Vagina (tissue), 2 donors: Measurements from ENCODE around the gene E2F7. TPM values are rescaled to one million over a fixed set of nuclear protein-coding genes. Genes with fewer than 3 reads are reported as not detected.

Experiments
- DNase-seq, 2 donors: peaks; one replicate each; pipeline ENCODE4 v3.0.0-alpha.2; 2017; ENCODE audit errors: extremely low spot score in 2 of 2
- H3K27ac ChIP-seq: fragments of 200-600 bp; sonication (generic); one replicate; pipeline ENCODE4 v1.5.1; 2019
- H3K27me3 ChIP-seq: fragments of 200-600 bp; sonication (generic); one replicate; pipeline ENCODE4 v1.5.1; 2019
- H3K36me3 ChIP-seq, 2 donors: fragments of 200-600 bp; sonication (generic); one replicate each; pipeline ENCODE4 v1.5.1; 2017 to 2019
- H3K4me1 ChIP-seq: fragments of 200-600 bp; sonication (generic); one replicate; pipeline ENCODE4 v1.5.1; 2019
- H3K4me3 ChIP-seq, 2 donors: fragments of 200-600 bp; sonication (generic); 1 replicate in 1 of 2; 2 replicates in 1 of 2; pipeline ENCODE4 v1.5.1; 2016 to 2019
- H3K9me3 ChIP-seq: fragments of 200-600 bp; sonication (generic); one replicate; pipeline ENCODE4 v1.5.1; 2019
- POLR2A ChIP-seq, 2 donors: fragments of 450-650 bp; IDR thresholded peaks; one replicate each; pipeline ENCODE4 v1.6.1; 2017; ENCODE audit warnings: antibody characterized with exemption in 2 of 2, mild to moderate bottlenecking in 2 of 2, moderate library complexity in 2 of 2
- POLR2AphosphoS5 ChIP-seq, 2 donors: sonication (generic); formaldehyde crosslinking; IDR thresholded peaks; one replicate each; pipeline ENCODE4 v1.9.0; 2017; ENCODE audit warnings: antibody characterized with exemption in 2 of 2, mild to moderate bottlenecking in 2 of 2, low read depth in 1 of 2; ENCODE audit not compliant: insufficient read depth in 1 of 2
- intact Hi-C: fragments of 100-400 bp; cut with DNase I; formaldehyde crosslinking; loops from one replicate; pipeline ENCODE4 v1.15.1; 2023
- total RNA-seq: library from RNA; depleted of rRNA; stranded (reverse); fragments of >200 nt; gene quantifications from one replicate; pipeline ENCODE4 v1.2.3, GENCODE V29; 2016
- TF ChIP-seq, protein P1 (sequence below), 3 experiments: fragments of 450-650 bp in 2 of 3; fragments of 200-600 bp in 1 of 3; sonication (generic) in 1 of 3; IDR thresholded peaks; one replicate each; pipeline ENCODE4 v1.5.1; 2017 to 2019; ENCODE audit warnings: antibody characterized with exemption in 3 of 3, mild to moderate bottlenecking in 2 of 3, moderate library complexity in 2 of 3

The E2F7 gene
- total RNA-seq, 1 donor from 2014 or later: 2.2 TPM

DNA sequence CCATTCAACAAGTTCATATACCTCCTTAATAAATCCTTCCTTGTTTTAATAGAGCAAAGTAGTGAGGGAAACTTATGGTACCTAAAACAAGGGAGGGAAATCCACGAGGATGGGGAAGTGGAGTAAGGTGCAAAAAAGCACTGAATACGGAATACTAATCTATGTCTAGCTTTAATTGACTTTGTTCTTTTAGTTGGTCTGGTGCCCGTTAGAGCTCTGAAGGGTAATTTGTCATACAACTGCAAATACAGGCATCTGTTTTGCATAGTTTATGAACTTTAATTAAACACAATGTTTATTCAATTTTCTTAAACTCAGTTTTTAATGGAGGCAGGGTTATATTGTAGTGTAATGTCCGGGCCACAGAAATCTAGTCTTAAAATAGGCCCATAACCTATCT lies 67.0 kb downstream of the E2F7 start:
- intact Hi-C loops: no loop called here
- Histone ChIP-seq H3K27me3 (no peaks in the 10 kb centered on the region), H3K4me3 (no peak overlapping the region), H3K27ac (no peak overlapping the region), H3K36me3 (no peaks in the 10 kb centered on the region), H3K9me3 (no peaks in the 10 kb centered on the region), H3K4me1 (no peaks in the 10 kb centered on the region)
- DNase-seq: no peak
- TF ChIP-seq POLR2AphosphoS5 (IDR thresholded peaks at IDR 0.05; ENCODE audit: insufficient read depth in 1 of 2, low read depth in 1 of 2) (no peak), POLR2A (IDR thresholded peaks at IDR 0.05) (no peak)
- TF ChIP-seq, protein P1, sequence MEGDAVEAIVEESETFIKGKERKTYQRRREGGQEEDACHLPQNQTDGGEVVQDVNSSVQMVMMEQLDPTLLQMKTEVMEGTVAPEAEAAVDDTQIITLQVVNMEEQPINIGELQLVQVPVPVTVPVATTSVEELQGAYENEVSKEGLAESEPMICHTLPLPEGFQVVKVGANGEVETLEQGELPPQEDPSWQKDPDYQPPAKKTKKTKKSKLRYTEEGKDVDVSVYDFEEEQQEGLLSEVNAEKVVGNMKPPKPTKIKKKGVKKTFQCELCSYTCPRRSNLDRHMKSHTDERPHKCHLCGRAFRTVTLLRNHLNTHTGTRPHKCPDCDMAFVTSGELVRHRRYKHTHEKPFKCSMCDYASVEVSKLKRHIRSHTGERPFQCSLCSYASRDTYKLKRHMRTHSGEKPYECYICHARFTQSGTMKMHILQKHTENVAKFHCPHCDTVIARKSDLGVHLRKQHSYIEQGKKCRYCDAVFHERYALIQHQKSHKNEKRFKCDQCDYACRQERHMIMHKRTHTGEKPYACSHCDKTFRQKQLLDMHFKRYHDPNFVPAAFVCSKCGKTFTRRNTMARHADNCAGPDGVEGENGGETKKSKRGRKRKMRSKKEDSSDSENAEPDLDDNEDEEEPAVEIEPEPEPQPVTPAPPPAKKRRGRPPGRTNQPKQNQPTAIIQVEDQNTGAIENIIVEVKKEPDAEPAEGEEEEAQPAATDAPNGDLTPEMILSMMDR (IDR thresholded peaks at IDR 0.05): no peak

GRCh38 chr12:76997011-76997780 lies 68.2 kb downstream of the E2F7 start:
- Histone ChIP-seq H3K36me3 (no peaks in the 10 kb centered on the region), H3K27ac (no peak overlapping the region), H3K27me3 (no peaks in the 10 kb centered on the region), H3K4me1 (no peaks in the 10 kb centered on the region), H3K9me3 (no peaks in the 10 kb centered on the region), H3K4me3 (no peak overlapping the region)
- no peak for DNase-seq
- no peak for TF ChIP-seq POLR2A (IDR thresholded peaks at IDR 0.05)
- no peak for TF ChIP-seq POLR2AphosphoS5 (IDR thresholded peaks at IDR 0.05; ENCODE audit: insufficient read depth in 1 of 2, low read depth in 1 of 2)
- intact Hi-C loops: no loop called here

- Histone ChIP-seq H3K36me3 (no peaks in the 10 kb centered on the region), H3K27ac (no peak overlapping the region), H3K27me3 (no peaks in the 10 kb centered on the region), H3K4me3 (no peak overlapping the region), H3K4me1 (no peaks in the 10 kb centered on the region), H3K9me3 (no peaks in the 10 kb centered on the region)
- no peak for TF ChIP-seq POLR2AphosphoS5 (IDR thresholded peaks at IDR 0.05; ENCODE audit: insufficient read depth in 1 of 2, low read depth in 1 of 2)
- TF ChIP-seq, protein P1 (IDR thresholded peaks at IDR 0.05): no peak
- TF ChIP-seq POLR2A (IDR thresholded peaks at IDR 0.05): no peak
- intact Hi-C loops: no loop called here
- DNase-seq: no peak
These were observed 74.7 kb downstream of the E2F7 start for GRCh38 chr12:76990716-76991115.

DNA sequence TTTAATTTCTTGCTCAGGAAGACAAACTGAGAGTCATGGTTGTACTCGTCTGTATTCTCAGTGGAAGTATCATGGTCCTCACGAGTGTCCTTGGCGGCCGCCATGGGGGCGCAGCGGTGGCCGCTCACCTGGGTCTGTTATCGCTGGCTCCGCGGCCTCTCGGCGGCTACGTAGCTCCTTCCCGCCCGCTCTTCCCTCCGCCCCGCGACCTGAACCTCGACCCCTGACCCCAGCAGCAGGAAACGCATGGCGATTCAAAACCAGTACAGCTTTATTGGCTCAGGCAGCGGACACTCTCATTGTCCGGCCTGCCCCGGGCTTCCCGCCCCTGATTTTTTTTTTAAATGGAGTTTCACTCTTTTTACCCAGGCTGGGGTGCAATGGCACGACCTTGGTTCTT lies 80.8 kb downstream of the E2F7 start:
- H3K36me3 ChIP-seq: no peaks in the 10 kb centered on the region
- no peaks in the 10 kb centered on the region for H3K4me1 ChIP-seq
- H3K4me3 ChIP-seq: no peak overlapping the region
- no peak overlapping the region for H3K27ac ChIP-seq
- peaks cover 4% of the 10 kb centered on the region for H3K9me3 ChIP-seq
- no peak for DNase-seq
- H3K27me3 ChIP-seq: no peaks in the 10 kb centered on the region
- intact Hi-C loops: no loop called here
- no peak for TF ChIP-seq POLR2A (IDR thresholded peaks at IDR 0.05)
- TF ChIP-seq, protein P1 (IDR thresholded peaks at IDR 0.05): no peak
- TF ChIP-seq POLR2AphosphoS5 (IDR thresholded peaks at IDR 0.05; ENCODE audit: insufficient read depth in 1 of 2, low read depth in 1 of 2): no peak

DNA sequence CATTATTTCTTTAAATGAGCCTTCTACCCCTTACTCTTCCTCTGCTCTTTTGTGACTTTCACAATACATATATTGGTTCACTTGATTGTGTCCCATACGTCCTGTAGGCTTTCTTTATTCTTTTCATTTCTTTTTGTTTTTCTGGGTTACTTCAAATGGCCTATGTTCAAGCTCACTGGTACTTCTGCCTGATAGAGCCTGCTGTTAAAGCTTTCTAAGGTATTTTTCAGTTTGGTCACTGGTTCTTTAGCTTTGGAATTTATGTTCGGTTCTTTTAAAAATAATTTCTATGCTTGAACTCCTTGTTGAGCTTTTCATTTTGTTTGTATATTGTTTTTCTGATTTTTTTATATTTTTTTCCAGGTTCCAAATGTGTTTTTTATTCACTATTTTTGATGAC lies 81.9 kb downstream of the E2F7 start:
- H3K27ac ChIP-seq: no peak overlapping the region
- DNase-seq: no peak
- H3K27me3 ChIP-seq: no peaks in the 10 kb centered on the region
- no peaks in the 10 kb centered on the region for H3K4me1 ChIP-seq
- no peak for TF ChIP-seq POLR2A (IDR thresholded peaks at IDR 0.05)
- H3K9me3 ChIP-seq: peaks cover 4% of the 10 kb centered on the region
- no peak overlapping the region for H3K4me3 ChIP-seq
- no peaks in the 10 kb centered on the region for H3K36me3 ChIP-seq
- intact Hi-C loops: no loop called here

DNA sequence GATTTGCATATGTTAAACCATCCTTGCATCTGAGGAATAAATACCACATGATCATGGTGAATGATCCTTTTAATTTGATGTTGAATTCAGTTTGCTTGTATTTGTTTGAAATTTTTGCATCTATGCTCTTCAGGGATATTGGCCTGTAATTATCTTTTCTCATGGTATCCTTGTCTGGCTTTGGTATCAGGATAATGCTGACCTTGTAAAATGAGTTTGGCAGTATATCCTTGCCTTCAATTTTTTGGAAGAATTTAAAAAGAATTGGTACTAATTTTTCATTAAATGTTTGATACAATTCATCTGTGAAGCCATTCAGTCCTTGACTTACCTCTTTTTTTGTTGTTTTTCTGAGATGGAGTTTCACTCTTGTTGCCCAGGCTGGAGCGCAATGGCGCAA lies 85.2 kb downstream of the E2F7 start:
- Histone ChIP-seq H3K27ac (no peak overlapping the region), H3K4me1 (no peaks in the 10 kb centered on the region), H3K36me3 (no peaks in the 10 kb centered on the region), H3K4me3 (no peak overlapping the region), H3K9me3 (peaks cover 4% of the 10 kb centered on the region), H3K27me3 (no peaks in the 10 kb centered on the region)
- DNase-seq: no peak
- intact Hi-C loops: no loop called here
- no peak for TF ChIP-seq POLR2A (IDR thresholded peaks at IDR 0.05)
- TF ChIP-seq, protein P1 (IDR thresholded peaks at IDR 0.05): no peak
- no peak for TF ChIP-seq POLR2AphosphoS5 (IDR thresholded peaks at IDR 0.05; ENCODE audit: insufficient read depth in 1 of 2, low read depth in 1 of 2)
